BE2C (cell line): ENCODE measurements around the gene TRPC5OS.
A peak's percentile ranks its signal among the peaks of the same experiment; 100 is the strongest.

ENCODE experiments used
- DNase-seq: peaks from one replicate; pipeline ENCODE4 v3.0.0-alpha.2; 2020
- H3K27me3 ChIP-seq: fragments of 250-450 bp; sonication (Bioruptor Pico); 2 replicates; pipeline ENCODE4 v1.5.1; 2020; ENCODE audit warnings: mild to moderate bottlenecking
- H3K36me3 ChIP-seq: fragments of 250-450 bp; sonication (Bioruptor Pico); 2 replicates; pipeline ENCODE4 v1.5.1; 2020; ENCODE audit warnings: mild to moderate bottlenecking
- H3K4me1 ChIP-seq: fragments of 250-450 bp; sonication (Bioruptor Pico); 2 replicates; pipeline ENCODE4 v1.5.1; 2020
- H3K4me3 ChIP-seq: 2 replicates; pipeline ENCODE4 v1.5.1; 2011; ENCODE audit warnings: low read depth, low read length
- H3K9me3 ChIP-seq: fragments of 250-450 bp; sonication (Bioruptor Pico); 2 replicates; pipeline ENCODE4 v1.5.1; 2020
- CTCF ChIP-seq: IDR thresholded peaks from 2 replicates; pipeline ENCODE4 v1.5.1; 2012; ENCODE audit warnings: mild to moderate bottlenecking, low read depth, low read length

Gene TRPC5OS

DNA sequence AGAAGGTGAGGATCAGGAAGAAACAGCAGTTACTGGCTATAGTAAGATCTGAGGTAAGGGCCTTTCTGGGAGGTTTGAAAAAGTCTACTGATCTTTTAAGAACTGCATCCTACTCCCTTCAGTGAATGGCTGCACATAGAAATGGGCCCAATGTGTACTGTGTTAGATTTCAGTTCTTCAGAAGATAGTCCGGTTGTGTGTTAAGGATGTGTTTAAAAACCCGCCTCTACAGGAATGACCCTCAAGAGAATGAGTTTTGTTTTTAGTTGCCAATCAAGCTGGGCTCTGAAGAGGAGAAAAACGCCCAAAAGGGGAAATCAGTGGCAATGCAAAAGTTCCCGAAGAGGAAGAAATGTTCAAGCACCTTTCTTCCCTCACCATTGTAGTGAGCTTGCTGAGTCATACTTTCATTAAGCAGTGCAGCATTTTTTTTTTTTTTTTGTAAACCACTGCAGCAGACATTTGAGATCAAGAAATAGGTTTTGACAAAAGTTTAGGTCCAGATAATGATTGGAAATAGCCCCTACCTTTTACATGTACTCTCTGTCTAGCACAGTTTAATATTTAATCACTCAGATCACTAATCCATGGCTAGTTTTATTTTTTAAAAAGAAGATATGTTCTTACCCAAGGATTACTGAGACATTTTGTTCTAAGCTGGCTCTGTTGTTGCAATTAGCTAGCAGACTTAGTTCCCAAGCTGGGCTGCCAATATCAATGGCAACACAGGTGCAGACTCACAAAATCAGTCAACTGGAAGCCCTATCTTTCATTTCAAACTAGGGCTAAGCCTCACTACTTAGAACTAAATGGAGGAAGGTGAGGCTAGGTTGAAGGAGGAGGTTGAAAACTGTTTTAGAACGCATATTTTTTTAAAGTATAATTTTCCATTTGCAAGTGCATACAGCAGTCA is 7.0 kb upstream of the TRPC5OS start:
- TF ChIP-seq CTCF, result no peak
- Histone ChIP-seq H3K9me3 (no peaks in the 10 kb centered on the region), H3K27me3 (no peaks in the 10 kb centered on the region), H3K4me3 (no peak overlapping the region), H3K4me1 (no peaks in the 10 kb centered on the region), H3K36me3 (no peaks in the 10 kb centered on the region)
- no peak for DNase-seq

DNA sequence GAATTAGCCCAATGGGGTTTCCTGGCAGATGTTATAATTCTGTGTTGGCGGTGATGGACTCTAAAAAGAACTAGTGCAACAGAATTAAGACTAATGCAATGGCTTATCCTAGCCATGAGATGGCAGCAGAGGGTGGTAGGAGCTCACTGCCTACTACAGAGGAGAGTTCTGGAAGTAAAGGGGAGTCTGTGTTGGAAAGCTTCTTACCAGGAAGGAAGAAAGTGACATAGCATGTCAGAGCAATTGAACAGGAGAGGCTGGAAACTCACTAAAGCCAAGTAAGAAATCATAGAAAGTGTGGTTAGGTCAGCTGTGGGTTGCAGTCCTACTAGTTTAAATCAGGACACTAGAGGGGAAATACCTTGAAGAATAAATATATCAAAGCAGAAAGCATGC is 6.3 kb upstream of the TRPC5OS start:
- no peaks in the 10 kb centered on the region for H3K36me3 ChIP-seq
- TF ChIP-seq CTCF, result peak; percentile 78
- H3K4me1 ChIP-seq, result no peaks in the 10 kb centered on the region
- no peaks in the 10 kb centered on the region for H3K27me3 ChIP-seq
- DNase-seq, result peak; percentile 24
- H3K9me3 ChIP-seq, result no peaks in the 10 kb centered on the region
- no peak overlapping the region for H3K4me3 ChIP-seq

- Histone ChIP-seq H3K4me1 (no peaks in the 10 kb centered on the region), H3K9me3 (no peaks in the 10 kb centered on the region), H3K27me3 (no peaks in the 10 kb centered on the region), H3K36me3 (no peaks in the 10 kb centered on the region), H3K4me3 (no peak overlapping the region)
- no peak for DNase-seq
- no peak for TF ChIP-seq CTCF
Observed at GRCh38 chrX:111874241-111874640, 1.7 kb upstream of the TRPC5OS start.

- H3K9me3 ChIP-seq, result no peaks in the 10 kb centered on the region
- H3K27me3 ChIP-seq, result no peaks in the 10 kb centered on the region
- TF ChIP-seq CTCF, result no peak
- no peaks in the 10 kb centered on the region for H3K4me1 ChIP-seq
- no peak overlapping the region for H3K4me3 ChIP-seq
- H3K36me3 ChIP-seq, result no peaks in the 10 kb centered on the region
- no peak for DNase-seq
Observed at GRCh38 chrX:111876646-111877045, 665 bp downstream of the TRPC5OS start.

DNA sequence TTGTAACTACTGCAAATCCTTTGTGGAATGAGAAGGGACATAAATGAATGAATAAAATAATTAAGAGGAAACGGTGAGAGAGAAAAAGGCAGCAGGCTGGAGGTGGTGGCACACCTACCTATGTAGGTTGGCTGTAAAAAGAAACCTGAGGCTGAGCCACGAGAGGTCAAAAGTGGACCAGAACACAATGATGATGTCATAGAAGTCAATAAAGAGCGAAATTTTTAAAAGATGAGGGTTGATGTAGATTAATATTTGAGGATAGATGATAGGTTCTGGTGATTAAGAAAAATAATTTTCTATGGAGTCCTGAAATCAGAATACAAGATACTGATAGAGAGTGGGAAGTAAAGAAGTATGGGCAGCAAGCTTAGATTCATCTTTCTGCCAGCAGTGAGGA is 1.7 kb downstream of the TRPC5OS start:
- Histone ChIP-seq H3K27me3 (no peaks in the 10 kb centered on the region), H3K4me1 (no peaks in the 10 kb centered on the region), H3K36me3 (no peaks in the 10 kb centered on the region), H3K9me3 (no peaks in the 10 kb centered on the region), H3K4me3 (no peak overlapping the region)
- DNase-seq, result no peak
- no peak for TF ChIP-seq CTCF

DNA sequence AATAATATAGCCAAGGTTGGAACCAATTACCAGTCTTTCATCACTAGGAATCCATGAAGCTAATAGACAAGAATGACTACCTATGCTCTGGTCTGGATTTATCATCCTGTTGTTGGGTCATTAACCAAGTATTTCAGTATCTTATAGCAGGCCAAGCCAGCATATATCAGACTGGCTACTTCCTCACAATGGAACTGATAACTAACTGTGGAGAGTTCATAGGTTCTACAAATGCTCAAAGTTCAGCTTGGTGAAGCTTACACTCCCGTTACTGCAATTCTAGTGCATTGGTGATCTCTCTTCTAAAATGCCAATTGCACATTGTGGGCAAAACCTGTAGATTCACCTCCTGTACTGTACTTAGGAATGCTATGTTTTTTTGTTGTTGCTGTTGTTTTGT is 4.8 kb downstream of the TRPC5OS start:
- Histone ChIP-seq H3K4me3 (no peak overlapping the region), H3K27me3 (no peaks in the 10 kb centered on the region), H3K36me3 (no peaks in the 10 kb centered on the region), H3K4me1 (no peaks in the 10 kb centered on the region), H3K9me3 (no peaks in the 10 kb centered on the region)
- no peak for TF ChIP-seq CTCF
- DNase-seq, result no peak
